ENCODE data around the gene SIGLEC10. TPM values are rescaled to one million over a fixed set of nuclear protein-coding genes. Genes with fewer than 3 reads are reported as not detected.

Gene SIGLEC10
- total RNA-seq, 1 experiment from 2014 or later: not detected

DNA sequence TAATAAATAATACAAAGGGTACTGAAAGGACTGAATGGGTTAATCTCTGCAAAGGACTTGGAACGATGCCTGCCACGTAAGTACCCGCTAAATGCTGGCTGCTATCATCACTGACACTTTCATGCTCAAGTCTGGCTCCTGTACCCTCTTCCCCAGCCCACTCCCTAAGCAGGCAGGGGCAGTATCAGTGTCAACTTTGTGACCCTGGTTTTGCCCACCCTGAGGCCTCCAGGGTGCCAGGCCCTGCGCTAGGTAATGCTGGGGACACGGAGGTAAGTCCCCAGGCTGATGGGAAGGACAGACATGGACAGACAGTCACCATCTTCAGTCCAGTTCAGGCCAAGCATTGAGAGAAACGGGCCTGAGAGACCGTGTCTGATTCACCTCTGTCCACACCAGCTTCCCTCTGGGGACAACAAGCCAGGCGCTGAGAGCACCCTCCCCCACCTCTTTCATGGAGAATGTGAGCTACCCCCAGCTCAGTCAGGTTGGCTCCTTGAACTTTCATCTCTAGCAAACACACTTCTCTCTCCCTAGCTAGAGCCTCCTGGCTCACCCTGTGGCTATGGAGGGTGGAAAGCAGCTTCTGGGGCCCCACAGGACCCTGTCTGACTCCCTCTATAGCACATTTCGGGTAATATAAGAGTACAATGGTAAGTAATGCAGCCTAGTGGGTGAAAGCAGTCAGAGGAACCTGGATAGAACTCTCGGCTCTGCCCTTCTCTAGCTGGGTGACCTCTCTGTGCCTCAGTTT is 52.1 kb downstream of the SIGLEC10 start:
- H3K9me3 Mint-ChIP-seq (ENCODE audit: unreplicated experiment): no peaks in the 10 kb centered on the region
- intact Hi-C loops (cut with micrococcal nuclease; ENCODE audit: unreplicated experiment): no loop called here
- H3K27me3 Mint-ChIP-seq (ENCODE audit: insufficient read depth, unreplicated experiment): no peaks in the 10 kb centered on the region
- Histone ChIP-seq H3K9me3 (no peaks in the 10 kb centered on the region), H3K4me1 (peaks cover 50% of the 10 kb centered on the region), H3K36me3 (ENCODE audit: control insufficient read depth, insufficient read depth, low read length) (0 out of 2 replicates have a peak, but pooled peaks cover 1% of the 10 kb centered on the region), H3K4me3 (ENCODE audit: low read depth, low read length) (peak overlapping the region; percentile 77), H3K27me3 (replicated peaks; ENCODE audit: control insufficient read depth, insufficient read depth, low read length) (no peaks in the 10 kb centered on the region)
- peak overlapping the region; percentile 100 for H3K27ac Mint-ChIP-seq (ENCODE audit: unreplicated experiment)
- peaks cover 38% of the 10 kb centered on the region for H3K36me3 Mint-ChIP-seq (ENCODE audit: insufficient read depth, unreplicated experiment)
- no TSS peak for BruUV-seq (replicated peaks)
- POLR2A ChIA-PET: interaction anchor here (0.5 to 1.7 kb wide), 7 partner anchors 8 to 229 kb away, joined by 3 to 52 read pairs (median 11); partner anchors contain the start of gene VSIG10L
- CTCF ChIA-PET: interaction anchor here (0.5 to 1.6 kb wide), 4 partner anchors 11 to 291 kb away, joined by 4 to 24 read pairs (median 8); no protein-coding TSS in a partner anchor
- TF ChIP-seq, protein P1, sequence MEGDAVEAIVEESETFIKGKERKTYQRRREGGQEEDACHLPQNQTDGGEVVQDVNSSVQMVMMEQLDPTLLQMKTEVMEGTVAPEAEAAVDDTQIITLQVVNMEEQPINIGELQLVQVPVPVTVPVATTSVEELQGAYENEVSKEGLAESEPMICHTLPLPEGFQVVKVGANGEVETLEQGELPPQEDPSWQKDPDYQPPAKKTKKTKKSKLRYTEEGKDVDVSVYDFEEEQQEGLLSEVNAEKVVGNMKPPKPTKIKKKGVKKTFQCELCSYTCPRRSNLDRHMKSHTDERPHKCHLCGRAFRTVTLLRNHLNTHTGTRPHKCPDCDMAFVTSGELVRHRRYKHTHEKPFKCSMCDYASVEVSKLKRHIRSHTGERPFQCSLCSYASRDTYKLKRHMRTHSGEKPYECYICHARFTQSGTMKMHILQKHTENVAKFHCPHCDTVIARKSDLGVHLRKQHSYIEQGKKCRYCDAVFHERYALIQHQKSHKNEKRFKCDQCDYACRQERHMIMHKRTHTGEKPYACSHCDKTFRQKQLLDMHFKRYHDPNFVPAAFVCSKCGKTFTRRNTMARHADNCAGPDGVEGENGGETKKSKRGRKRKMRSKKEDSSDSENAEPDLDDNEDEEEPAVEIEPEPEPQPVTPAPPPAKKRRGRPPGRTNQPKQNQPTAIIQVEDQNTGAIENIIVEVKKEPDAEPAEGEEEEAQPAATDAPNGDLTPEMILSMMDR (IDR thresholded peaks at IDR 0.05; ENCODE audit: insufficient read depth in 1 of 2, low read depth in 1 of 2, low read length in 1 of 2, severe bottlenecking in 1 of 2, unreplicated experiment in 1 of 2): no peak
- H3K4me3 Mint-ChIP-seq (ENCODE audit: unreplicated experiment): peak overlapping the region; percentile 94
- DNase-seq: peak; percentile 70 to 83
- H3K4me1 Mint-ChIP-seq (ENCODE audit: low read depth, unreplicated experiment): peaks cover 39% of the 10 kb centered on the region

DNA sequence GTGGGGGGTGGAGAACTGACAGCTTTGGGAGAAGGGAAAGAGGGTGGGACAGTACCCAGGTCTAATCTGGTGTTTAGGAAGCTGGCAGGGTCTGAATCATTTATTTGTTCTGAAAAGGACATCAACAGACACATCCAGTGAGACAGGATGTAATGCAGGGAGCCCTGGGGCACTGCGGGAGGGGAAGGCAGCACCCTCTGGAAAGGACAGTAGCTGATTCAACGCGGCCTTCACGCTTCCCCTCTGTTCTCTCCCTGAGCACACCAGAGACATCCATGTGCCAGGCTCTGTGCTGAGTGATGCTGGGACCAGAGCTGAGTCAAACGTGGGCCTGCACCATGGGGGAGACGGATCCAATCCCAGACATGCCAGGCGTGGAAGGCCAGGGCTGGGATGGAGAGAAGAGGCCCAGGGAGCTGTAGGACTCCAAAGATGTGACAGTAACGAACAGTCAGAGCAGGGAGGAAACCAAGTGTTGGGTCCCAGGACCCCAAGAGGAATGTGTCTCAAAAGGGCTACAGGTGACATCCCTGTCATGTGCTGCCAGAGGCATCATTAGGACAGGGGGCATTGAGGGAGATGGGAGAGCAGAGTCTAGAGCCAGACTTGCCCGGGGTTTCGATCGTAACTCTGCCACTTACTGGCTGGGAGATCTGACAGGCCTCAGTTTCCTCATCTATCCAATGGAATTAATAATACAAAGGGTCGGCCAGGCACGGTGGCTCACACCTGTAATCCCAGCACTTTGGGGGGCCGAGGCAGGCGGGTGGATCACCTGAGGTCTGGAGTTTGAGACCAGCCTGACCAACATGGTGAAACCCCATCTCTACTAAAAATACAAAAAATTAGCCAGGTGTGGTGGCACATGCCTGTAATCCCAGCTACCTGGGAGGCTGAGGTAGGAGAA is 53.0 kb downstream of the SIGLEC10 start:
- intact Hi-C loops (cut with micrococcal nuclease; ENCODE audit: unreplicated experiment): no loop called here
- TF ChIP-seq, protein P1 (IDR thresholded peaks at IDR 0.05; ENCODE audit: insufficient read depth in 1 of 2, low read depth in 1 of 2, low read length in 1 of 2, severe bottlenecking in 1 of 2, unreplicated experiment in 1 of 2): no peak
- peak overlapping the region; percentile 94 for H3K4me3 Mint-ChIP-seq (ENCODE audit: unreplicated experiment)
- H3K9me3 Mint-ChIP-seq (ENCODE audit: unreplicated experiment): no peaks in the 10 kb centered on the region
- peaks cover 39% of the 10 kb centered on the region for H3K36me3 Mint-ChIP-seq (ENCODE audit: insufficient read depth, unreplicated experiment)
- Histone ChIP-seq H3K9me3 (no peaks in the 10 kb centered on the region), H3K4me1 (peaks cover 55% of the 10 kb centered on the region), H3K4me3 (ENCODE audit: low read depth, low read length) (no peak overlapping the region), H3K36me3 (ENCODE audit: control insufficient read depth, insufficient read depth, low read length) (0 out of 2 replicates have a peak, but pooled peaks cover 1% of the 10 kb centered on the region), H3K27me3 (replicated peaks; ENCODE audit: control insufficient read depth, insufficient read depth, low read length) (no peaks in the 10 kb centered on the region)
- peaks cover 39% of the 10 kb centered on the region for H3K4me1 Mint-ChIP-seq (ENCODE audit: low read depth, unreplicated experiment)
- H3K27me3 Mint-ChIP-seq (ENCODE audit: insufficient read depth, unreplicated experiment): no peaks in the 10 kb centered on the region
- H3K27ac Mint-ChIP-seq (ENCODE audit: unreplicated experiment): peak overlapping the region; percentile 100
- POLR2A ChIA-PET: no interaction called here
- no TSS peak for BruUV-seq (replicated peaks)
- no peak for DNase-seq
- CTCF ChIA-PET: interaction anchor here (1.9 kb wide), 1 partner anchor 10 kb away, joined by 8 read pairs; no protein-coding TSS in a partner anchor

DNA sequence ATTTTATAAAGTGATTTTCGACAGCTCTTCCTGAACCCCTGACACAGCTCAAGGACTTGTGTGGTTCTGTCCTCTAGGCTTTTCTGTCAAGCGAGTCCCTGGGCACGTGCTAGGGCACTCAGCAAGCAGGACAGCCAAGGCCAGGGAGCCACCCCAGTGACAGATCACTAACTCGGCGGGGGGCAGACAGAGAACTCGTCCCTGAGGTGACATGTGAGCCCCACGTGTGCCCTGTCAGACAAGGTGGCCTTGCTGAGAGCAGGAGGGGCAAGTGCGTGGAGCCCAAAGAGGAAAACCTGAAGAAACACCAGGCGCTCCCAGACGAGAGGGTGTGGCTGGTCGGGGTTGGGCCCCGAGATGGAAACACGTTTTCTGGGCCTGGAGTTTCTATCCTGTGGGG is 56.2 kb downstream of the SIGLEC10 start:
- Histone ChIP-seq H3K9me3 (no peaks in the 10 kb centered on the region), H3K4me3 (ENCODE audit: low read depth, low read length) (no peak overlapping the region), H3K36me3 (ENCODE audit: control insufficient read depth, insufficient read depth, low read length) (peaks cover 1% of the 10 kb centered on the region; the same call in 1 of the 2 replicates), H3K4me1 (peaks cover 56% of the 10 kb centered on the region), H3K27me3 (replicated peaks; ENCODE audit: control insufficient read depth, insufficient read depth, low read length) (no peaks in the 10 kb centered on the region)
- no TSS peak for BruUV-seq (replicated peaks)
- H3K9me3 Mint-ChIP-seq (ENCODE audit: unreplicated experiment): no peaks in the 10 kb centered on the region
- no peak overlapping the region for H3K4me3 Mint-ChIP-seq (ENCODE audit: unreplicated experiment)
- no peak for DNase-seq
- no peaks in the 10 kb centered on the region for H3K27me3 Mint-ChIP-seq (ENCODE audit: insufficient read depth, unreplicated experiment)
- ChIA-PET CTCF (no interaction called here), POLR2A (no interaction called here)
- intact Hi-C loops (cut with micrococcal nuclease; ENCODE audit: unreplicated experiment): no loop called here
- peaks cover 39% of the 10 kb centered on the region for H3K36me3 Mint-ChIP-seq (ENCODE audit: insufficient read depth, unreplicated experiment)
- TF ChIP-seq, protein P1 (IDR thresholded peaks at IDR 0.05; ENCODE audit: insufficient read depth in 1 of 2, low read depth in 1 of 2, low read length in 1 of 2, severe bottlenecking in 1 of 2, unreplicated experiment in 1 of 2): no peak
- peaks cover 51% of the 10 kb centered on the region for H3K4me1 Mint-ChIP-seq (ENCODE audit: low read depth, unreplicated experiment)
- peak overlapping the region; percentile 36 for H3K27ac Mint-ChIP-seq (ENCODE audit: unreplicated experiment)
